Activated CD8-positive, alpha-beta memory T cell treated with anti-CD3 and anti-CD28 coated beads for 36 hours (primary cell): Measurements from ENCODE around the gene STMN3. TPM values are rescaled to one million over a fixed set of nuclear protein-coding genes. Genes with fewer than 3 reads are reported as not detected.
"Not testable (repeated sequence)": the region's sequence is repeated elsewhere in the genome, so short reads cannot be mapped to it uniquely, and the experiment has no call there.

Experiments used
- CTCF ChIA-PET: fragments of 350-600 bp; sonication (Branson Sonifier 250); formaldehyde crosslinking; loops from one replicate; lab custom pipeline; 2021; ENCODE audit warnings: antibody characterized with exemption; lab: Charles Lee
- POLR2A ChIA-PET: fragments of 350-600 bp; sonication (Branson Sonifier 250); formaldehyde crosslinking; loops from one replicate; lab custom pipeline; 2021; ENCODE audit warnings: antibody characterized with exemption; lab: Charles Lee
- total RNA-seq, 2 experiments: library from RNA; stranded (reverse); gene quantifications; one replicate each; pipeline ENCODE4 v1.2.3, GENCODE V29; 2021

The STMN3 gene
- total RNA-seq, 2 experiments from 2014 or later: 14.5 to 16.2 TPM

DNA sequence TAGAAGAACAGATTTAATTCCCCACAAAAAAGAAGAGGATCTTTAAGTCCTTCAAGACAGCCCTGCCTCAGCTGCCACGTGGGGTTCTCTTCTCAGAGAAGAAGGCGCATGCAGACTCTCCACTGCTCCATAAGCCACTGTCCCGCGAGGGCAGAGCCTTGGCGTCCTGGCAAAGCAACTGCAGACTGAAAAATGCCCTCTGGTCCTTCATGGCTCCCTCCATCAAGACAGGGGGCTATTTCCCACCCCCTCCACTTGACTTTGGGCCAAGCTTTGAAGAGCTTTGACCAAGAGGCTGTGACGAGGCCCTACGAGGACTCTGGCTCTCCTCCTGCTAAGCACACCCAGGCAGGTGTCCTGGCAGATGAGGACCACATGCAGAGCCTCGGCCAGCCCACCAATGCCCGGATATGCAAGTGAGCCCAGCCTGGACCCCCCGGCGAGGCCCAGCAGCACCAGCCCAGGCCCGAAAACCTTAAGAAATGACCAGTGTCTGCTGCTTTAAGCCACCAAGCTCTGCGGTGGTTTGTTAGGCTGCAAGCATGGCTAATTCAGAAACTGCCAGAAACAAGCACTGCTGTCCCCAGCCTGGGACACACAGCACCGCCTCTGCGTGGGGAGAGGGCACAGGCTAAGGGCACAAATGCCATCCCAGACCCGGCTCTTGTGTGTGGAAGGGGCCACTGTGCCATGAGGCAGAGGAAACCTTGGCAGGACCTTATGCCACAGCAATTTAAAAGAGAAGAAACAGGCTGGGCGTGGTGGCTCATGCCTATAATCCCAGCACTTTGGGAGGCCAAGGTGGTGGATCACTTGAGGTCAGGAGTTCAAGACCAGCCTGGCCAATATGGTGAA is 42.4 kb downstream of the STMN3 start:
- ChIA-PET POLR2A (no interaction called here), CTCF (no interaction called here)

DNA sequence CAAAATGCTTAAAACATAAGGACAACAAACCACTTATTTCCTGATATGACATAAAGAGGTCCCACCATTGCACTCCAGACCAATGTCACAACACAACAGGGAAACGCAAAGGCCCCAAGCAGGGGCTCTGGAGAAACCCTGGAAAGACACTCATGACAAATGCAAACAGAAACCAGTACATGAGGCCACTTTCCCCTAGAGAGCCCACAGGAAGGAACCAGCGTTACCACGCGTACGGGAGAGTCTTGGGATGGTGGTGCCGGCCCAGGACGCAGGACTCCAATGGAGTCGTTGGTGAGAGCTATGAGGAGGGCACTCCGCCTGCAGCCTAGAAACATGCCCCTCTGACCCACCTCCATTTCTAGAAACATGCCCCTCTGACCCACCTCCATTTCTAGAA is 46.5 kb downstream of the STMN3 start:
- ChIA-PET POLR2A (no interaction called here), CTCF (interaction anchor here (0.5 kb wide), 1 partner anchor 15 kb away, joined by 4 read pairs; no protein-coding TSS in a partner anchor)

DNA sequence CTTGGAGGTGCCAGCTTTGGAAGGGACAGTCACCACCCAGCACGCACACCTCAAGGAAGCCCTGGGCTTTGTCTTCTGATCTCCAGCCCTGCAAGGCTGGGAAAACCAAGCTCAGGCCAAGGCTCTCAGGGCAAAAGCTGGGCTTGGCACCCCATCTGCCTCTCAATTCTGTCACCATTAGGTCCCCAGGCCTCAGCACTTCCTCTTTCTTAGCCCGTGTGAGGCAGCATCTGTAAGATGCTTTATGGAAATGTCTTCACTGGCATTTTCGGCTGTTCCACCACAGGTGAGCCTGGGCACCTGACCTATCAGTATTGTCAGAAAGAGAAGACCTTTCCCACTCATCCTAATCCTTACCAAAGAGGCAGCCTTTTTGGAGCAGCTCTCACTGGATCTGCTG is 50.9 kb downstream of the STMN3 start:
- POLR2A ChIA-PET: no interaction called here
- CTCF ChIA-PET: no interaction called here

DNA sequence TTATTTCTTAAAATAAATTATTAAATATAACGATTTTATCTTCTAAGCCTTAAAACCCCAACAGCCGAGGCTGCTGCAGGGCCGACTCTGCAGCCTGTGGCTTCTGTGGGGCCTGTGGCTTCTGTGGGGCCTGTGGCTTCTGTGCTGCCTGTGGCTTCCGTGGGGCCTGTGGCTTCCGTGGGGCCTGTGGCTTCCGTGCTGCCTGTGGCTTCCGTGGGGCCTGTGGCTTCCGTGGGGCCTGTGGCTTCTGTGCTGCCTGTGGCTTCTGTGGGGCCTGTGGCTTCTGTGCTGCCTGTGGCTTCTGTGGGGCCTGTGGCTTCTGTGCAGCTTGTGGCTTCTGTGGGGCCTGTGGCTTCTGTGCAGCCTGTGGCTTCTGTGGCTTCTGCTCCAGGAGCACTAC is 51.5 kb downstream of the STMN3 start:
- POLR2A ChIA-PET: not testable (repeated sequence)

DNA sequence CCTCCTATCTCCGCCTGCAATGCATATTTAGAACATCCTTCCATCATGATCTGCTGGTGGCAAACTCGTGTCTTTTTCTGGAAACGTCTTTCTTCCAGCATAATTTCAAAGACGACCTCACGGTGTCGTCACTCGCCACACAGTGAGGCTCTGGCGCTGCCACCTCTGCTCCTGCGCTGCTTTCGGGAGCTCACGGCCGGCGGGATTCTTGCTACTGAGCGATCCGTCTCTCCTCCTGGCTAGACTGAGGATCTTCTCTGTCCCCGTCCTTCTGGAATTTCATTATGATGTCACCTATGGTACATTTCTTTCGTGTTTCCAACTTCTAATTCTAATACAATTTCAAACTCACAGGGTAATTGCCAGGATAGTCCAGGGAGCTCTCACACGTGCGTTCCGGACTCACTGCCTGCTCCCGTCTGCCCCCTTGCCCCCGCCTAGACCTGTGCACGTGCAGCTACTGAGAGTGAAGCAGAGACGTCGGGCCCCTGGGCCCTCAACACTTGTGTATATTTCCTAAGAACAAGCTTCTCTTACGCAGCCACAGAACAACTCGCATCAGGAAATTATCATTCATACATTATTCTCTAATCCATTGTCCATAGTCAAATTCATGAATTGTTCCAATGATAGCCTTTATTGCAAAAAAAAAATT is 53.7 kb downstream of the STMN3 start:
- ChIA-PET POLR2A (no interaction called here), CTCF (interaction anchor here (1.3 kb wide), 1 partner anchor 37 kb away, joined by 4 read pairs; no protein-coding TSS in a partner anchor)

More for the DNA sequence above, 51.5 kb downstream of the STMN3 start:
- CTCF ChIA-PET: not testable (repeated sequence)

DNA sequence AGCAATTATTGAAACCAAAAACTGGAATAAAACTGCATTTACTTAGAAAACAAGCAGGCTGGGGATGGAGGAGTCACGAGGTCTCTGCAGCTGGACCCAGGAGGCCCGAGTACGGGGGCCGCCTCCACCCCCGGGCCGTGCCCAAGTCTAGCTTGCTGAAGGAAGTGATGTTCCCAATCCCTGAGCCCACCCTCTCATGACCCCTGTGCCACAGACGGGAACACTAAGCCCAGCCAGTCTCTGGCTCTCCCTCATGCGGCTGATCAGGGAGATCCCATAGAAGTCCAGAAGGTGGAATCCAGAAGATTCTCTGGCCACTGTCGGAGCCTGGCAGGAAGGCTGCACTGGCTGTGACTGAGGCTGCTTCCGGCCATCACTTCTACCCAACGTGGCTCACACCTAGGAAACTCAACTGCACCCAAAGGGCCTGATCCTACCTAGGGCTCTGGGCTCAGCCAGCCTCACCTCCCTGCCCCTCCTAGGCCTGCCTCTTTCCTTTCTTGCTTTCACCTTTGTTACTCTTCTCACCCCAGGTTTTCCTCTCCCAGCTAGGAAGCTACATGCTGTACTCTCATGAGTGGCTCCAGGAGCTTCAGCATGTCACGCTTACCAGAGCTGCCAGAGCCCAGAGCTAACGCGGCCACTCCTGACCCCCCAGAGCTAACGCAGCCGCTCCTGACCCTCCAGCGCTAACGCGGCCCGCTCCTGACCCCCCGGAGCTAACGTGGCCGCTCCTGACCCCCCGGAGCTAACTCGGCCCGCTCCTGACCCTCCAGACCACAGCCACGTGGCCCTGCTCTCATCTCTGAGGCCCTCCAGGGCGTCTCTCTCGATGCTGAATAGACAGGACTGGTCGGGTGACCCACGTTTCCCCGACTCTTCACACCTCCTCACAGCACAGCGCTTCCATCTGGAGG is 54.5 kb downstream of the STMN3 start:
- POLR2A ChIA-PET: no interaction called here

DNA sequence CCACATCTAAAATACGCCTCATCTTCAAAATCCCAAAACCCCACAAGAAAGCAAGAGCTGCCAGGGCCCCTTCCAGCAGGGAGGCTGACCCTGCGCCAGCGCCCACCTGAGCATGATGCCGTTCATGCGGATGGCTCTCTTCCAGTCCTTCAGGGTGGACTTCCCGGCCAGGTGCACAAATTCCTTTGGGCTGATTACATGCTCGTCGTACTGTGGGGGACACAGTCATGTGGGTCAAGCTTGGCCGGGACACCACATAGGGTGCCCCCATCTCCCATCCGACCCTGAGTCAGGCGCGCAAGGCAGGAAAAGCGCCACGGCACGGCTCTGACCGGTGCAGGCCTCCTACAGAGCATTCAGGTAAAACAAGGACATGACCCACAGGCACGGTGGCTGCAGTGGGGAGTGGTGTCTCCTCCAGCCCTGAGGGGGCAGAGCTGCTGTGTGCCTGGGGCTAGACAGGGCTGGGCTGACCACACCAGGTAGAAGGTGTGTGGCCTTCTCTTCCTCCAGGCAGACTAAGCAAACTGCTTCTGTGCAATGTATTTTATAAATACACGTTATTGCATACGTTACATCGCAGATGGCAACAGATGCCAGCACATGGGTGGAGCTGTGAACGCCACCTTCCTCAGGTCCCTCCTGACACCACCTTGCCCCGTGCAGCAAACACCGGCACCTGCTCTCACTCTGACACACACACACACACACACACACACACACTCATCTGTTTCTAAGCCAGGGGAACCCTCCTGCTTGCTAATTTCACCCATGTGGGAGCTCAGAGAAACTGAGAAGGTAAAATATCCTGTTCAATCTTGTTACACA is 55.4 kb downstream of the STMN3 start:
- ChIA-PET CTCF (no interaction called here), POLR2A (interaction anchor here (0.5 kb wide), 1 partner anchor 36 kb away, joined by 4 read pairs; no protein-coding TSS in a partner anchor)

More for the DNA sequence above, 54.5 kb downstream of the STMN3 start:
- CTCF ChIA-PET: interaction anchor here (1.3 kb wide), 1 partner anchor 37 kb away, joined by 4 read pairs; no protein-coding TSS in a partner anchor

DNA sequence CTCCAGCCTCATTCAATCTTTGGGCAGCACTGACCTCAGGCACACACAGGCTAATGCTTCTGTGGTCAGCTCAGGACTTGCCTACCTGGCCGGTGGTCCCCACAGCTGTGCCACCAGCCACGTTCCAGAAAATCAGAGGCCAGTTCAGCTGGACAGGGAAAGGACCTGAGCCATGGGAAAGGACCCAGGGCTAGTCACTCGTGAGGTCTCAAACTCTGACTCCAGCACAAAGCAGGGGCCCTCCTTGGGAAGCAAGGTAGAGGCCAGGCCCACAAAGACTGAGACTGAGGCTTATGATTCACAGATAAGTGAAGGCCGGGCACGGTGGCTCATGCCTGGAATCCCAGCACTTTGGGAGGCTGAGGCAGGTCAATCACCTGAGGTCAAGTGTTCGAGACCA is 56.8 kb downstream of the STMN3 start:
- ChIA-PET POLR2A (no interaction called here), CTCF (no interaction called here)

DNA sequence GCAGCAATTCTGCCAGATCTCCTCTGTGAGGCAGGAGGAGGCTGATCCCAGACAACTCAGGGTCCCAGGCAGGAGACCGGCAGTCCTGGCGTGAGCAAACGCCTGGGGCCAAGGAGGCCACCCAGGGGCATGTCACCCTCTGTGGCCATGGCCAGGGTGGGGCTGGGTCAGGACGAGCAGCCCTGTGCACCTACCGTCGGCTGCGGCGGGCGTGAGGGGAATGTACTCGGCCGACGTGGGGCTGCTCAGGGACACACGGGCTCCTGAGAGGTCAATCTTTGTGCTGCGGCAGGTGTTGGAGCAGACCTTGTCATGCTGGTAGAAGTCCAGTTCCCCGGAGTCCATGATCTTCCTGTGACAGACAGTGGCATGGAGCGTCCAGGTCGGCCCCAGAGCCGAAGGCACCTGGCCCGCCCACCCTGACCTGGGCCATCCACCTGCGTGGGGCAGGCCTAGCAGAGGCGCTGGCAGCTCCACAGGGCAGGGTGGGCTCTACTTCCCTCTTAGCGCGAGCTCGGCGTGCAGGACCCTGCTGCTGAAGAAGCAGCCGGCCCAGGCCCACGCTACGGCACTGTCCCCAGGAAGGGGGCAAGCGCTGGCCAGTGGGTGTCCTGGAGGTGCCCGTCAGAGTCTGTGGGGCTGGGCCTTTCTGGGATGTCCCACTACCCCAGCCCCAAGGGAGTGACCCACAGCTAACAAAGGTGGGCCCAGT is 57.7 kb downstream of the STMN3 start:
- CTCF ChIA-PET: no interaction called here
- POLR2A ChIA-PET: no interaction called here

DNA sequence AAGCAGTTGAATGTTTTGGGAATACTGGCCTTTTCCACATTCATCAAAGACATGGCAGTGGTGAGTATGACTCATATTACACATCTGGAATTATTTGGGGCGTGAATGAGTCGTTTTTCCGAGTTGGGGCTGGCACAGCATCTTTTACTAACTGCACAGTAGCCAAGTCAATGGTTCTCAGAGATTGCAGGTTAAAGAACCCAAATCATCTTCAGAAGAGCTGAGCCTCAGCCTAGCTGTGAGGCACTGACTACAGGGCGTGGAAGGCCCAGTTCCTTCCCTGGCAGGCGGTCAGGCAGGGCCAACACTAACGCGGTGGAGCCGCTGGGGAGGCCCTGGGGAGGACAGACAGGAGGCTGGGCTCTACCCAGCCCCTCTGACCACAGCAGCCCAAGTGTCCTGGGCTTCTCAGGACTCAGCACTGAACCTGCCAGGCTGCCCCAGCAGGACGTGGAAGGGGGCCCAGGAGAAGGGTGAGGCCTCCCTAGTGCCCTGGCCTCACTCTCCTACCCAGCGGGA is 59.1 kb downstream of the STMN3 start:
- ChIA-PET POLR2A (no interaction called here), CTCF (no interaction called here)

DNA sequence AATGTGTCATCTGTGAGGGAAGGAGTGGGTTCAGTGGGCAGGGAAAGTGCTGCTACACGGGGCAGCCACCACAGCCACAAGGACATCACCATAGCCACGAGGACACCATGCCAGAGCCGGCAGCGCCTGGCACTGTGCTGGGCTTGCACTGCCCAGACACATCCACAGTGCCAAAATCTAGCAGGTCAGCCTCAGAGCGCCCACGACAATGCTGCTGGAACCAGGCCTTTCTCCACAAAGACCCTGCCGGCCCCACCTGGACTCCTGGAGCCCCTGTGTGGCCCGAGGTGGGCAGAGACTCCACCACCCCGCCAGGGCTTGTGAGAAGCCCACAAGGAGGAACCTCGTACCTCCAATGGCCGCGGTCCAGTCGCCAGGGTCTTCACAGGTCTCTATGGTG is 60.6 kb downstream of the STMN3 start:
- CTCF ChIA-PET: no interaction called here
- POLR2A ChIA-PET: no interaction called here

DNA sequence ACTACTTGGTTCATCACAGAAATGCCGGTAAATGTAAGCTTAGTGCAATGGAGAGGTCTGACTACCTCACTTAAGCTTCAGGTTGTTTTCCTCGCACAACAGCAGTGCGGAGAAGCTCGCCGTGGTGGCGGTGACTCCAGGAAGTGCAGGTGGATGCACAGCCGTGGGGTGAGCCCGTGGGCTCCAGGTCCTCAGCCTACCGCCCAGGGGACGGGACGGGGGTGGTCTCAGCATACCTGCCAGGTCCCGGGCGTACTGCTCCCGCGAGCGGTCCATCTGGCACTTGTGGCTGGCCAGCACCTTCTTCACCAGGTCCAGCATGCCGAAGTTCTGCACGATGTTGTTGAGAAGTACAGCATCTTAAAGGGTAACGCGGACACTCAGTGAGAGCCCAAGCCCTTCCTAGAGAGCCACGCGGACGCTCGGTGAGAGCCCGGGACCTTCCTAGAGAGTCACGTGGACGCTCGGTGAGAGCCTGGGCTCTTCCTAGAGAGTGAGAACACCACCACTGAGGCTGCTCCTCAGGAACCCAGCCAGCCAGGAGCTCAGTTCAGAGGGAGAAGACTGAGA is 61.4 kb downstream of the STMN3 start:
- ChIA-PET POLR2A (no interaction called here), CTCF (no interaction called here)

DNA sequence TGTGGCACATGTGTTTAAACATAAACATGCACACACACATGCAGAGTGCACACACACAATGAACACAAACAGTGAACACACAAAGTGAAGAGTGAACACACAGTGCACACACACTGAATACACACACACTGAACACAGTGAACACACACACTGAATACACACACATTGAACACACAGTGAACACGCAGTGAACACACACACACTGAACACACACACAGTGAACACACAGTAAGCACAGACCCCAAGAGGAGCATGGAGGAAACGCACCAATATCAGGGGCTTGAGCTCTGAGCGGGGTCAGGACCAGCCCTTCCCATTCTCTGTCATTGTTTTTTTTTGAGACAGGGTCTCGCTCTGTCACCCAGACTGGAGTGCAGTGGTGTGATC is 62.1 kb downstream of the STMN3 start:
- ChIA-PET CTCF (no interaction called here), POLR2A (no interaction called here)

DNA sequence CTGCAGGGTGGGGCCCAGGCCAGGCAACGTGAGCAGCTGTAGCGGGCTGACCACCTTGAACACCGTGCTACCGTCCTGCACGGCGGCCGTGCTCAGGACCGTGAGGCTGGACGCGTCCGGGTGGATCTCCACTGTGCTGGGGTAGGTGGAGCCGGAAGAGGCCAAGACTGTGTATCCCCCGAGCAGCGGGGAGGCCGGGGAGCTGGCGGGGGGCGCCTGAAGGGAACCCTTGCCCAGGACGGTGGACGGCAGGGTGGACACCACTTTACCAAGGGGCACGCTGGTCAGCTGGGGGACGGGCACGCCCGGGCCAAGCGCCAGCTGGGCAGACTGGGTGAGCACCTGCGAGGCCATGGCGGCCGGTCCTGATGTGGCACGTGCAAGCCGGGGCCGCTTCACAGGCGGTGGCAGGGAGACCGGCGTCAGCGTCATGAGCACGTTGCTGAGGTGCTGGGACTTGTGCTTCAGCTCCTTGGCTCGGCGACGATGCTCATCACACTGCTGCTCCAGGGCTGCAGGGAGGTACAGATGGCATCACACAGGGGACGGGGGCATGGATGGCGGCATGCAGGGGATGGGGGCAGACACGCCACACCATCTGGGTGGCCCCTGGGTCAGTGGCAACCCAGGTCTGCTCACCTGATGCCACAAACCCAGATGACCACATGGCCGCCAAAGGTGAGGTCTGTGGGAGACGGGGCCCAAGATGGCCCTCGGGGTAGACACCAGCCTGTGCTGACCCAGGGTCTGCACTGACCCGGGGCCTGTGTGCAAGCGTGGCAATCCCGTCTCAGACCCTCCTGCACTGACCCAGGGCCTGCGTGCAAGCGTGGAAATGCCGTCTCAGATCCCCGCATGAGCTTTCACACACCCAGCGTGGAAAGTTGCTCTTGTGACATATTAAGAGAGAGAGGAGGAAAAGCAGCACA is 62.7 kb downstream of the STMN3 start:
- ChIA-PET CTCF (no interaction called here), POLR2A (no interaction called here)
